ENCODE results near the gene ZNF136.

- TF ChIP-seq CTCF (IDR thresholded peaks at IDR 0.05 in 4 of 5, conservative IDR thresholded peaks at IDR 0.05 in 1 of 5) (no peak), POLR2A (IDR thresholded peaks at IDR 0.05) (no peak)
Observed at GRCh38 chr19:12180377-12180776, 17.5 kb downstream of the ZNF136 start.
